DMS114 treated with DMSO at 0.1 percent for 48 hours (cell line): ENCODE measurements around the gene TMPRSS3.
"Not testable (repeated sequence)": the region's sequence is repeated elsewhere in the genome, so short reads cannot be mapped to it uniquely, and the experiment has no call there.

Experiments
- DNase-seq: peaks from one replicate; lab custom pipeline; 2025; ENCODE audit not compliant: unreplicated experiment; lab: John Stamatoyannopoulos, UW

Gene TMPRSS3

GRCh38 chr21:42409366-42409765 lies 13.5 kb upstream of the TMPRSS3 start:
- no peak for DNase-seq

- not testable (repeated sequence) for DNase-seq
Measured at GRCh38 chr21:42408718-42409117, 12.9 kb upstream of the TMPRSS3 start.

GRCh38 chr21:42407476-42407875 lies 11.6 kb upstream of the TMPRSS3 start:
- DNase-seq, result no peak

- DNase-seq, result no peak
Measured at GRCh38 chr21:42406866-42407265, 11.0 kb upstream of the TMPRSS3 start.

- no peak for DNase-seq
Measured at GRCh38 chr21:42406201-42406621, 10.4 kb upstream of the TMPRSS3 start.

- no peak for DNase-seq
Measured at GRCh38 chr21:42405064-42406013, 9.5 kb upstream of the TMPRSS3 start.

GRCh38 chr21:42404539-42404938 lies 8.7 kb upstream of the TMPRSS3 start:
- DNase-seq, result no peak

- no peak for DNase-seq
Measured at GRCh38 chr21:42403611-42404231, 7.9 kb upstream of the TMPRSS3 start, which contains the start of gene UBASH3A. Gene UBASH3A (plus strand): TSS chr21:42403902. CDS start chr21:42403946, 44 bp downstream.

GRCh38 chr21:42401820-42402251 lies 6.0 kb upstream of the TMPRSS3 start:
- DNase-seq, result no peak

- no peak for DNase-seq
Measured at GRCh38 chr21:42401154-42401553, 5.3 kb upstream of the TMPRSS3 start.

- DNase-seq, result no peak
Measured at GRCh38 chr21:42400525-42400924, 4.7 kb upstream of the TMPRSS3 start.

- no peak for DNase-seq
Measured at GRCh38 chr21:42398436-42399028, 2.7 kb upstream of the TMPRSS3 start.

- no peak for DNase-seq
Measured at GRCh38 chr21:42397746-42398394, 2.0 kb upstream of the TMPRSS3 start.

GRCh38 chr21:42396799-42397745 lies 1.2 kb upstream of the TMPRSS3 start:
- no peak for DNase-seq

GRCh38 chr21:42395302-42395701 lies 550 bp downstream of the TMPRSS3 start:
- no peak for DNase-seq

- no peak for DNase-seq
Measured at GRCh38 chr21:42393443-42393950, 2.4 kb downstream of the TMPRSS3 start.

GRCh38 chr21:42392731-42393442 lies 3.0 kb downstream of the TMPRSS3 start:
- no peak for DNase-seq

- DNase-seq, result no peak
Measured at GRCh38 chr21:42391297-42391696, 4.6 kb downstream of the TMPRSS3 start.

GRCh38 chr21:42390696-42391095 lies 5.2 kb downstream of the TMPRSS3 start:
- no peak for DNase-seq
